Hepatocyte (in vitro differentiated cells): ENCODE data around the gene IFI44. TPM values are rescaled to one million over a fixed set of nuclear protein-coding genes. Genes with fewer than 3 reads are reported as not detected.

ENCODE experiments used
- DNase-seq: peaks from one replicate; pipeline ENCODE4 v3.0.0-alpha.2; 2016; ENCODE audit warnings: low spot score
- H2AFZ ChIP-seq: fragments of 200-600 bp; sonication (generic); 2 replicates; pipeline ENCODE4 v1.6.0; 2016; ENCODE audit warnings: antibody characterized with exemption, mild to moderate bottlenecking
- H3K27ac ChIP-seq: fragments of 200-600 bp; sonication (generic); 2 replicates; pipeline ENCODE4 v1.5.1; 2016; ENCODE audit warnings: mild to moderate bottlenecking
- H3K27me3 ChIP-seq: fragments of 200-600 bp; sonication (generic); 2 replicates; pipeline ENCODE4 v1.6.1; 2016
- H3K36me3 ChIP-seq: fragments of 200-600 bp; sonication (generic); replicated peaks from 2 replicates; pipeline ENCODE4 v1.5.1; 2016; ENCODE audit warnings: low read depth; ENCODE audit not compliant: insufficient read depth
- H3K4me1 ChIP-seq: fragments of 200-600 bp; sonication (generic); 2 replicates; pipeline ENCODE4 v1.5.1; 2016; ENCODE audit warnings: mild to moderate bottlenecking, moderate library complexity; ENCODE audit not compliant: insufficient read depth
- H3K4me2 ChIP-seq: fragments of 200-600 bp; sonication (generic); 2 replicates; pipeline ENCODE4 v1.6.0; 2016
- H3K4me3 ChIP-seq: fragments of 200-600 bp; sonication (generic); 2 replicates; pipeline ENCODE4 v1.5.1; 2016; ENCODE audit warnings: mild to moderate bottlenecking
- H3K79me2 ChIP-seq: fragments of 200-600 bp; sonication (generic); 2 replicates; pipeline ENCODE4 v1.6.0; 2017; ENCODE audit warnings: mild to moderate bottlenecking
- H3K9me2 ChIP-seq: fragments of 200-600 bp; sonication (generic); replicated peaks from 2 replicates; pipeline ENCODE4 v1.6.0; 2017; ENCODE audit warnings: mild to moderate bottlenecking; ENCODE audit not compliant: insufficient read depth
- H3K9me3 ChIP-seq: fragments of 200-600 bp; sonication (generic); 2 replicates; pipeline ENCODE4 v1.5.1; 2016; ENCODE audit warnings: low read depth, mild to moderate bottlenecking
- H4K20me1 ChIP-seq: fragments of 200-600 bp; sonication (generic); 2 replicates; pipeline ENCODE4 v1.6.0; 2016; ENCODE audit warnings: mild to moderate bottlenecking; ENCODE audit not compliant: insufficient read depth, poor library complexity, severe bottlenecking
- CTCF ChIP-seq: fragments of 200-600 bp; sonication (generic); IDR thresholded peaks from 2 replicates; pipeline ENCODE4 v1.5.1; 2016; ENCODE audit warnings: antibody characterized with exemption, mild to moderate bottlenecking; ENCODE audit not compliant: poor library complexity
- EZH2 ChIP-seq: fragments of 200-600 bp; sonication (generic); IDR thresholded peaks from 2 replicates; pipeline ENCODE4 v1.6.1; 2016; ENCODE audit warnings: antibody characterized with exemption, mild to moderate bottlenecking, borderline replicate concordance
- EZH2phosphoT487 ChIP-seq: fragments of 200-600 bp; sonication (generic); IDR thresholded peaks from one replicate; pipeline ENCODE4 v1.6.1; 2018; ENCODE audit warnings: antibody characterized with exemption, mild to moderate bottlenecking, low read depth, moderate library complexity; ENCODE audit not compliant: unreplicated experiment, severe bottlenecking
- WGBS: methylation state at CpG from one replicate; pipeline ENCODE4 v1.1.6; 2016; ENCODE audit warnings: low lambda C conversion rate; ENCODE audit errors: missing lambda C conversion rate; 5-methylcytosine and 5-hydroxymethylcytosine counted together
- polyA plus RNA-seq: library from polyadenylated mRNA; unstranded; fragments of >200 nt; fragmentation: Nextera tagmentation; extraction: Ambion mirVana; gene quantifications from 2 replicates; pipeline ENCODE4 v1.2.1, GENCODE V29; 2016
- total RNA-seq: library from RNA; depleted of rRNA; stranded (reverse); fragments of >200 nt; gene quantifications from 2 replicates; pipeline ENCODE4 v1.2.3, GENCODE V29; 2014

Gene IFI44
- total and polyA plus RNA-seq, 2 experiments from 2014 or later: 3.2 to 7.7 TPM

GRCh38 chr1:78617615-78618026 is 32.0 kb upstream of the IFI44 start:
- no peaks in the 10 kb centered on the region for H4K20me1 ChIP-seq
- 40% methylated on average over 7 of the region's 7 CpGs for WGBS
- H3K27ac ChIP-seq: no peak overlapping the region
- peaks cover 5% of the 10 kb centered on the region for H3K4me1 ChIP-seq
- H3K36me3 ChIP-seq: no peaks in the 10 kb centered on the region
- no peak overlapping the region for H3K4me3 ChIP-seq
- no peaks in the 10 kb centered on the region for H3K9me3 ChIP-seq
- no peak for TF ChIP-seq EZH2
- peak; percentile 87 for TF ChIP-seq CTCF
- no peak for TF ChIP-seq EZH2phosphoT487
- H3K27me3 ChIP-seq: no peaks in the 10 kb centered on the region
- H3K4me2 ChIP-seq: no peak overlapping the region
- peak; percentile 91 for DNase-seq
- H3K79me2 ChIP-seq: no peaks in the 10 kb centered on the region
- H3K9me2 ChIP-seq: no peaks in the 10 kb centered on the region
- H2AFZ ChIP-seq: no peak overlapping the region

GRCh38 chr1:78619032-78619431 is 30.6 kb upstream of the IFI44 start:
- 71% methylated on average over 3 of the region's 3 CpGs for WGBS
- no peaks in the 10 kb centered on the region for H3K79me2 ChIP-seq
- H4K20me1 ChIP-seq: no peaks in the 10 kb centered on the region
- H3K27me3 ChIP-seq: no peaks in the 10 kb centered on the region
- no peak for TF ChIP-seq EZH2
- no peak for TF ChIP-seq EZH2phosphoT487
- TF ChIP-seq CTCF: no peak
- H3K36me3 ChIP-seq: no peaks in the 10 kb centered on the region
- DNase-seq: no peak
- H3K9me3 ChIP-seq: no peaks in the 10 kb centered on the region
- H3K4me3 ChIP-seq: no peak overlapping the region
- no peaks in the 10 kb centered on the region for H3K9me2 ChIP-seq
- H3K27ac ChIP-seq: peak overlapping the region; percentile 25
- no peak overlapping the region for H2AFZ ChIP-seq
- H3K4me1 ChIP-seq: peaks cover 5% of the 10 kb centered on the region
- no peak overlapping the region for H3K4me2 ChIP-seq

- H3K27me3 ChIP-seq: no peaks in the 10 kb centered on the region
- H3K4me1 ChIP-seq: peaks cover 5% of the 10 kb centered on the region
- DNase-seq: no peak
- no peak overlapping the region for H3K4me3 ChIP-seq
- no peak overlapping the region for H2AFZ ChIP-seq
- H3K36me3 ChIP-seq: no peaks in the 10 kb centered on the region
- H3K4me2 ChIP-seq: peak overlapping the region; percentile 71
- H3K9me2 ChIP-seq: no peaks in the 10 kb centered on the region
- peak overlapping the region; percentile 25 for H3K27ac ChIP-seq
- WGBS: 80% methylated on average over 4 of the region's 4 CpGs
- H4K20me1 ChIP-seq: no peaks in the 10 kb centered on the region
- no peak for TF ChIP-seq CTCF
- no peak for TF ChIP-seq EZH2phosphoT487
- no peak for TF ChIP-seq EZH2
- H3K9me3 ChIP-seq: no peaks in the 10 kb centered on the region
- H3K79me2 ChIP-seq: no peaks in the 10 kb centered on the region
These were observed 30.2 kb upstream of the IFI44 start for GRCh38 chr1:78619446-78619802.
